Mesenchymal stem cell (in vitro differentiated cells and primary cell): ENCODE data around the gene POLR2L. TPM values are rescaled to one million over a fixed set of nuclear protein-coding genes. Genes with fewer than 3 reads are reported as not detected.

Source experiments
- DNase-seq: peaks from one replicate; pipeline ENCODE4 v3.0.0-alpha.2; 2013
- H2AFZ ChIP-seq: one replicate; pipeline ENCODE4 v1.6.1; 2013; ENCODE audit warnings: low read depth, mild to moderate bottlenecking, control low read depth, inconsistent platforms, low read length, moderate library complexity
- H2AK5ac ChIP-seq: 2 replicates; pipeline ENCODE4 v1.6.1; 2013; ENCODE audit warnings: low read length, moderate library complexity, mild to moderate bottlenecking, inconsistent platforms; ENCODE audit not compliant: severe bottlenecking
- H2BK120ac ChIP-seq: one replicate; pipeline ENCODE4 v1.6.1; 2013; ENCODE audit warnings: low read depth, mild to moderate bottlenecking, inconsistent platforms, low read length, moderate library complexity
- H2BK12ac ChIP-seq, 2 experiments: one replicate each; pipeline ENCODE4 v1.6.1; 2013; ENCODE audit warnings: inconsistent platforms in 2 of 2, low read length in 2 of 2, mild to moderate bottlenecking in 2 of 2, moderate library complexity in 2 of 2, control low read depth in 1 of 2
- H2BK15ac ChIP-seq: one replicate; pipeline ENCODE4 v1.6.1; 2013; ENCODE audit warnings: mild to moderate bottlenecking, low read depth, inconsistent platforms; ENCODE audit not compliant: poor library complexity, severe bottlenecking
- H2BK5ac ChIP-seq: 2 replicates; pipeline ENCODE4 v1.6.1; 2013; ENCODE audit warnings: low read depth, mild to moderate bottlenecking, low read length, control low read depth, inconsistent platforms; ENCODE audit not compliant: poor library complexity, severe bottlenecking
- H3K14ac ChIP-seq, 2 experiments: one replicate each; pipeline ENCODE4 v1.6.1; 2013; ENCODE audit warnings: inconsistent platforms in 2 of 2, low read length in 2 of 2, control low read depth in 1 of 2, mild to moderate bottlenecking in 1 of 2, moderate library complexity in 1 of 2
- H3K18ac ChIP-seq, 2 experiments: one replicate each; pipeline ENCODE4 v1.6.1; 2013; ENCODE audit warnings: inconsistent platforms in 2 of 2, low read length in 2 of 2, control low read depth in 1 of 2, low read depth in 1 of 2, mild to moderate bottlenecking in 1 of 2
- H3K23ac ChIP-seq, 2 experiments: one replicate each; pipeline ENCODE4 v1.6.1; 2013; ENCODE audit warnings: inconsistent platforms in 2 of 2, low read length in 2 of 2, mild to moderate bottlenecking in 2 of 2, moderate library complexity in 2 of 2, control low read depth in 1 of 2
- H3K27ac ChIP-seq: 2 replicates; pipeline ENCODE4 v1.5.1; 2013; ENCODE audit warnings: mild to moderate bottlenecking, moderate library complexity, low read length, control low read depth, inconsistent platforms; ENCODE audit not compliant: poor library complexity, severe bottlenecking
- H3K27me3 ChIP-seq, 2 experiments: 2 replicates each; pipeline versions ENCODE4 v1.6.1 to v1.7.0; 2013; ENCODE audit warnings: low read length in 2 of 2, mild to moderate bottlenecking in 2 of 2, moderate library complexity in 2 of 2, control low read depth in 1 of 2, inconsistent platforms in 1 of 2; ENCODE audit not compliant: control insufficient read depth in 1 of 2, insufficient read depth in 1 of 2
- H3K36me3 ChIP-seq, 2 experiments: 2 replicates each; pipeline versions ENCODE4 v1.6.1 to v1.7.0; 2013; ENCODE audit warnings: low read length in 2 of 2, control low read depth in 1 of 2, inconsistent platforms in 1 of 2, low read depth in 1 of 2, mild to moderate bottlenecking in 1 of 2; ENCODE audit not compliant: insufficient read depth in 2 of 2, control insufficient read depth in 1 of 2
- H3K4ac ChIP-seq, 2 experiments: one replicate each; pipeline ENCODE4 v1.6.1; 2013; ENCODE audit warnings: inconsistent platforms in 2 of 2, low read length in 2 of 2, mild to moderate bottlenecking in 2 of 2, moderate library complexity in 2 of 2, control low read depth in 1 of 2, low read depth in 1 of 2
- H3K4me1 ChIP-seq: 2 replicates; pipeline ENCODE4 v1.6.1; 2013; ENCODE audit warnings: low read depth, low read length, control low read depth; ENCODE audit not compliant: control insufficient read depth, insufficient read depth
- H3K4me2 ChIP-seq: 2 replicates; pipeline ENCODE4 v1.6.1; 2013; ENCODE audit warnings: low read length, mild to moderate bottlenecking, inconsistent platforms; ENCODE audit not compliant: poor library complexity, severe bottlenecking
- H3K4me3 ChIP-seq, 2 experiments: 2 replicates each; pipeline versions ENCODE4 v1.5.1 to v1.7.0; 2013; ENCODE audit warnings: low read length in 2 of 2, mild to moderate bottlenecking in 2 of 2, control low read depth in 1 of 2, low read depth in 1 of 2; ENCODE audit not compliant: insufficient read depth in 1 of 2
- H3K79me1 ChIP-seq: replicated peaks from 2 replicates; pipeline ENCODE4 v1.6.1; 2013; ENCODE audit warnings: mild to moderate bottlenecking, control low read depth, low read length, inconsistent platforms; ENCODE audit not compliant: poor library complexity, severe bottlenecking
- H3K9ac ChIP-seq: 2 replicates; pipeline ENCODE4 v1.7.0; 2013; ENCODE audit warnings: mild to moderate bottlenecking, low read length, moderate library complexity
- H3K9me3 ChIP-seq: 2 replicates; pipeline ENCODE4 v1.7.0; 2013; ENCODE audit warnings: mild to moderate bottlenecking, low read length; ENCODE audit not compliant: control insufficient read depth
- H4K8ac ChIP-seq: one replicate; pipeline ENCODE4 v1.6.1; 2013; ENCODE audit warnings: inconsistent platforms, mild to moderate bottlenecking, low read length, moderate library complexity
- H4K91ac ChIP-seq: one replicate; pipeline ENCODE4 v1.6.1; 2013; ENCODE audit warnings: mild to moderate bottlenecking, low read length, inconsistent platforms
- whole genome bisulfite sequencing: methylation state at CpG from one replicate; pipeline ENCODE4 v1.1.7; 2013; ENCODE audit warnings: mixed read lengths; 5-methylcytosine and 5-hydroxymethylcytosine counted together
- polyA plus RNA-seq, 2 experiments: library from polyadenylated mRNA; stranded (reverse); fragments of 200-250 nt; gene quantifications; one replicate each; pipeline ENCODE4 v1.2.3, GENCODE V29; 2013

The POLR2L gene
- polyA plus RNA-seq (2013, experiment 1 of 2), result 439 TPM
- 458 TPM for polyA plus RNA-seq (2013, experiment 2 of 2)

- Histone ChIP-seq H2BK12ac (peak within 1 kb of the TSS; percentile 81 to 91), H3K27me3 (no peaks in the 10 kb centered on the region), H2AFZ (no peak within 1 kb of the TSS), H3K4me1 (peaks cover 68% of the 10 kb centered on the region), H3K36me3 (peaks cover 37 to 42% of the 10 kb centered on the region in 2 experiments), H3K14ac (peak within 1 kb of the TSS in 1 of 2 experiments; percentile 98), H2AK5ac (peak within 1 kb of the TSS; percentile 72), H3K9me3 (no peaks in the 10 kb centered on the region), H2BK15ac (peak within 1 kb of the TSS; percentile 99), H3K4me2 (peak within 1 kb of the TSS; percentile 93), H3K27ac (peak within 1 kb of the TSS; percentile 99), H2BK120ac (peak within 1 kb of the TSS; percentile 100), H3K4me3 (peak within 1 kb of the TSS; percentile 90 to 94), H4K8ac (peak within 1 kb of the TSS; percentile 94), H3K79me1 (peaks cover 4% of the 10 kb centered on the region), H4K91ac (peak within 1 kb of the TSS; percentile 99), H3K9ac (peak within 1 kb of the TSS; percentile 96), H3K18ac (peak within 1 kb of the TSS; percentile 98 to 99), H3K23ac (peak within 1 kb of the TSS in 1 of 2 experiments; percentile 91), H3K4ac (peak within 1 kb of the TSS; percentile 96), H2BK5ac (peak within 1 kb of the TSS; percentile 99)
- peak; percentile 89 for DNase-seq
- WGBS, result under 1% methylated on average over 68 of the region's 87 CpGs
These were observed at the start of gene POLR2L, which contains the start of gene TSPAN4 for GRCh38 chr11:842370-843002. Gene POLR2L (minus strand): TSS chr11:842529. CDS start chr11:842508, 21 bp downstream. Gene TSPAN4 (plus strand): TSS chr11:842852. CDS start chr11:850305, 7,453 bp downstream.

- no peaks in the 10 kb centered on the region for H3K27me3 ChIP-seq
These were observed 48.6 kb upstream of the POLR2L start for GRCh38 chr11:890794-891540.

GRCh38 chr11:889687-890475 is 47.6 kb upstream of the POLR2L start:
- Histone ChIP-seq H3K23ac (no peak overlapping the region), H3K27me3 (no peaks in the 10 kb centered on the region), H3K4me1 (peaks cover 11% of the 10 kb centered on the region), H3K79me1 (peaks cover 12% of the 10 kb centered on the region), H3K4me3 (peak overlapping the region in 1 of 2 experiments; percentile 7), H3K4me2 (no peak overlapping the region), H3K9ac (no peak overlapping the region), H3K14ac (peak overlapping the region in 1 of 2 experiments; percentile 22), H3K36me3 (peaks cover 22 to 57% of the 10 kb centered on the region in 2 experiments), H2BK15ac (no peak overlapping the region), H3K9me3 (no peaks in the 10 kb centered on the region), H3K27ac (no peak overlapping the region), H3K18ac (no peak overlapping the region), H3K4ac (no peak overlapping the region), H4K91ac (peak overlapping the region; percentile 49), H2AFZ (no peak overlapping the region), H2BK120ac (no peak overlapping the region), H2AK5ac (no peak overlapping the region), H2BK5ac (no peak overlapping the region), H2BK12ac (peak overlapping the region in 1 of 2 experiments; percentile 23), H4K8ac (no peak overlapping the region)
- 95% methylated on average over 32 of the region's 32 CpGs for WGBS
- DNase-seq, result no peak

More at GRCh38 chr11:890794-891540, 48.6 kb upstream of the POLR2L start:
- 83% methylated on average over 17 of the region's 27 CpGs for WGBS
- Histone ChIP-seq H3K23ac (no peak overlapping the region), H4K8ac (no peak overlapping the region), H3K4me1 (peaks cover 11% of the 10 kb centered on the region), H2BK12ac (no peak overlapping the region), H3K27ac (no peak overlapping the region), H3K4me3 (no peak overlapping the region), H3K9ac (no peak overlapping the region), H2BK15ac (no peak overlapping the region), H3K4ac (no peak overlapping the region), H2BK120ac (no peak overlapping the region), H3K4me2 (no peak overlapping the region), H3K14ac (no peak overlapping the region), H3K18ac (no peak overlapping the region), H3K9me3 (no peaks in the 10 kb centered on the region), H2BK5ac (no peak overlapping the region), H4K91ac (no peak overlapping the region), H2AK5ac (no peak overlapping the region), H2AFZ (no peak overlapping the region), H3K79me1 (peaks cover 10% of the 10 kb centered on the region), H3K36me3 (peaks cover 22 to 59% of the 10 kb centered on the region in 2 experiments)
- DNase-seq, result no peak
